Measurements from ENCODE around the gene TMED7. TPM values are rescaled to one million over a fixed set of nuclear protein-coding genes. Genes with fewer than 3 reads are reported as not detected.

TMED7 gene
- total RNA-seq, 4 donors from 2014 or later, result 68.9 to 95.1 (median 75.6) TPM

DNA sequence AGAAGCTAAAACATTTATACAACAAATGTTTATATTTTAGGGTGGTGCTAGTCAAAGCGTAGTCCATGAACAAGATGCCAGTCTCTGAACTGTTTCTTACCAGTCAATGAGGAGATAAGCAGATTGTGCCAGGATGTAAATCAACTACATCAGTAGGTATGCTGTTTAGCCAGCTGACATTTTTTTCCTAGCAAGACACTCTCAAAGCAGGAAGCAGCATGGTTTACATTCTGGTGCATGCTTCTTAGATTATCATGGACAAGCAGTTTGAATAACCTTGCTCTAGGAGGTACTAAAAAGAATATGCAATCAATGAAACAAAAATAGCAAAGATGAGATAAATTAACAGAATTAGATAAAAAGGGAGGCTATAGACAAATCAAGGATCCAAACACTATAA is 40.6 kb downstream of the TMED7 start:
- DNase-seq, result no peak
- Histone ChIP-seq H3K36me3 (no peaks in the 10 kb centered on the region), H3K9me3 (no peaks in the 10 kb centered on the region), H3K27me3 (no peaks in the 10 kb centered on the region), H3K27ac (no peak overlapping the region), H3K4me3 (no peak overlapping the region), H3K4me1 (peaks cover 0 to 9% (median 0%) of the 10 kb centered on the region in 3 donors)
- TF ChIP-seq POLR2A (IDR thresholded peaks at IDR 0.05) (no peak), CTCF (IDR thresholded peaks at IDR 0.05) (no peak)
- intact Hi-C loops (cut with DNase I), result loop anchor here (5.0 kb wide), 1 partner anchor 278 kb away; no protein-coding TSS in a partner anchor
- WGBS, 2 donors, result 83 to 88% methylated on average over 1 of the region's 1 CpG

- TF ChIP-seq POLR2A (IDR thresholded peaks at IDR 0.05) (no peak), CTCF (IDR thresholded peaks at IDR 0.05) (no peak)
- H3K4me3 ChIP-seq, result no peak overlapping the region
- H3K36me3 ChIP-seq, result no peaks in the 10 kb centered on the region
- H3K4me1 ChIP-seq, result peaks cover 0 to 9% (median 0%) of the 10 kb centered on the region in 3 donors
- DNase-seq, result no peak
- H3K27me3 ChIP-seq, result no peaks in the 10 kb centered on the region
- 63 to 73% methylated on average over 1 of the region's 1 CpG for WGBS, 2 donors
- H3K27ac ChIP-seq, result no peak overlapping the region
- intact Hi-C loops (cut with DNase I), result no loop called here
- no peaks in the 10 kb centered on the region for H3K9me3 ChIP-seq
These were observed 41.3 kb downstream of the TMED7 start for GRCh38 chr5:115584501-115584900.

DNA sequence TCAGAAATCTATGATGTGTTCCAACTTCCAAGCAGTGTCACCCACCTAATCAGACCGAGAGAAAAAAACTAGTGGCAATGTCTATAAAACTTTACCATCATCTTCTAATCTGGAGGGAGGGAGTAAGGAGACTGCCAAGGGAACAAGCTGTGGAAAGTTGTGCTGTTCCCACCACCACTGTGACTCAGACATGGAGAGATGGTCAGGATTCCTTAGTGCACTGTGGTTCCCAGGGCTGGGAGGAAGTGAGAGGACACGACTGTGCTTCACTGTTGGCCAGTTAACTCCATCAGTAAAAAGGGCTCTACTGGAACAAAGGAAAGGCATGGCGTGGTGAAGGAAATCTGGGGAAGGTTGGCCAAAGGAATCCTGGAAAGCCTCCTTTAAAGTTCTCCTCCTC is 42.4 kb downstream of the TMED7 start:
- no peaks in the 10 kb centered on the region for H3K9me3 ChIP-seq
- H3K27ac ChIP-seq, result no peak overlapping the region
- no peaks in the 10 kb centered on the region for H3K36me3 ChIP-seq
- TF ChIP-seq POLR2A (IDR thresholded peaks at IDR 0.05) (no peak), CTCF (IDR thresholded peaks at IDR 0.05) (no peak)
- H3K27me3 ChIP-seq, result no peaks in the 10 kb centered on the region
- peaks cover 0 to 9% (median 0%) of the 10 kb centered on the region in 3 donors for H3K4me1 ChIP-seq
- no peak for DNase-seq
- H3K4me3 ChIP-seq, result no peak overlapping the region
- 74 to 76% methylated on average over 3 of the region's 3 CpGs for WGBS, 2 donors
- intact Hi-C loops (cut with DNase I), result no loop called here

GRCh38 chr5:115580941-115581340 is 44.9 kb downstream of the TMED7 start:
- no peaks in the 10 kb centered on the region for H3K27me3 ChIP-seq
- H3K36me3 ChIP-seq, result no peaks in the 10 kb centered on the region
- no peak overlapping the region for H3K27ac ChIP-seq
- no peak overlapping the region for H3K4me3 ChIP-seq
- no peak for DNase-seq
- no peaks in the 10 kb centered on the region for H3K9me3 ChIP-seq
- H3K4me1 ChIP-seq, result peaks cover 0 to 11% (median 0%) of the 10 kb centered on the region in 3 donors
- intact Hi-C loops (cut with DNase I), result no loop called here
- WGBS, 2 donors, result 87 to 96% methylated on average over 2 of the region's 2 CpGs
- TF ChIP-seq POLR2A (IDR thresholded peaks at IDR 0.05), result no peak
- TF ChIP-seq CTCF (IDR thresholded peaks at IDR 0.05), result no peak

GRCh38 chr5:115579747-115580173 is 46.1 kb downstream of the TMED7 start:
- Histone ChIP-seq H3K27ac (no peak overlapping the region), H3K9me3 (no peaks in the 10 kb centered on the region), H3K4me3 (no peak overlapping the region), H3K4me1 (peaks cover 0 to 5% (median 0%) of the 10 kb centered on the region in 3 donors), H3K36me3 (no peaks in the 10 kb centered on the region), H3K27me3 (no peaks in the 10 kb centered on the region)
- DNase-seq, result no peak
- intact Hi-C loops (cut with DNase I), result no loop called here
- WGBS, 2 donors, result 39 to 43% methylated on average over 6 of the region's 6 CpGs
- TF ChIP-seq CTCF (IDR thresholded peaks at IDR 0.05), result no peak
- TF ChIP-seq POLR2A (IDR thresholded peaks at IDR 0.05), result no peak
